ENCODE data around the gene PRKX.
"Not testable (repeated sequence)": the region's sequence is repeated elsewhere in the genome, so short reads cannot be mapped to it uniquely, and the experiment has no call there.

The PRKX gene

DNA sequence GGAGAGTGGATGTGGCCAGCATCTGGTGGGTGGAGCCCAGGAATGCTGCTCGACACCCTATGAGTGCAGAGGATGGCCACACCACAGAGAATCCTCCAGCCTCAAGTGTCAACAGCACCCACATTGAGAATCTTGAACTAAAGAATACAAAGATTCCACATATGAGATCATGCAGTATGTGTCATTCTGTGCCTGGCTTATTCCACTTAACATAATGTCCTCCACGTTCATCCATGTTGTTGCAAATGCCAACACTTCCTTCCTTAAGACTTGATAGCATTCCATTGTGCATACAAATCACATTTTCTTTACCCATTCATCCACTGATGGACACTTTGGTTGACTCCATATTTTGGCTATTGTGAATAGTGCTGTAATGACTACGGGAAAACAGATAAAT is 145.8 kb downstream of the PRKX start:
- POLR2A ChIA-PET = no interaction called here
- no peak for DNase-seq (ENCODE audit: extremely low spot score)
- TF ChIP-seq, protein P1, sequence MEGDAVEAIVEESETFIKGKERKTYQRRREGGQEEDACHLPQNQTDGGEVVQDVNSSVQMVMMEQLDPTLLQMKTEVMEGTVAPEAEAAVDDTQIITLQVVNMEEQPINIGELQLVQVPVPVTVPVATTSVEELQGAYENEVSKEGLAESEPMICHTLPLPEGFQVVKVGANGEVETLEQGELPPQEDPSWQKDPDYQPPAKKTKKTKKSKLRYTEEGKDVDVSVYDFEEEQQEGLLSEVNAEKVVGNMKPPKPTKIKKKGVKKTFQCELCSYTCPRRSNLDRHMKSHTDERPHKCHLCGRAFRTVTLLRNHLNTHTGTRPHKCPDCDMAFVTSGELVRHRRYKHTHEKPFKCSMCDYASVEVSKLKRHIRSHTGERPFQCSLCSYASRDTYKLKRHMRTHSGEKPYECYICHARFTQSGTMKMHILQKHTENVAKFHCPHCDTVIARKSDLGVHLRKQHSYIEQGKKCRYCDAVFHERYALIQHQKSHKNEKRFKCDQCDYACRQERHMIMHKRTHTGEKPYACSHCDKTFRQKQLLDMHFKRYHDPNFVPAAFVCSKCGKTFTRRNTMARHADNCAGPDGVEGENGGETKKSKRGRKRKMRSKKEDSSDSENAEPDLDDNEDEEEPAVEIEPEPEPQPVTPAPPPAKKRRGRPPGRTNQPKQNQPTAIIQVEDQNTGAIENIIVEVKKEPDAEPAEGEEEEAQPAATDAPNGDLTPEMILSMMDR (IDR thresholded peaks at IDR 0.05; ENCODE audit: control extremely low read depth, extremely low read depth, low read depth, missing control alignments) = no peak
- CTCF ChIA-PET = no interaction called here

- DNase-seq (ENCODE audit: extremely low spot score) = no peak
- ChIA-PET POLR2A (no interaction called here), CTCF (no interaction called here)
- TF ChIP-seq, protein P1 (IDR thresholded peaks at IDR 0.05; ENCODE audit: control extremely low read depth, extremely low read depth, low read depth, missing control alignments) = no peak
Measured at GRCh38 chrX:3563451-3563850, 150.0 kb downstream of the PRKX start.

- CTCF ChIA-PET; DNase-seq (ENCODE audit: extremely low spot score); POLR2A ChIA-PET: not testable (repeated sequence)
Measured at GRCh38 chrX:3560010-3560409, 153.4 kb downstream of the PRKX start.

All from GM10248 (cell line).